Hepatocyte (in vitro differentiated cells): ENCODE data around the gene ZC3H10. TPM values are rescaled to one million over a fixed set of nuclear protein-coding genes. Genes with fewer than 3 reads are reported as not detected.

Experiments
- DNase-seq: peaks from one replicate; pipeline ENCODE4 v3.0.0-alpha.2; 2016; ENCODE audit warnings: low spot score
- H2AFZ ChIP-seq: fragments of 200-600 bp; sonication (generic); 2 replicates; pipeline ENCODE4 v1.6.0; 2016; ENCODE audit warnings: antibody characterized with exemption, mild to moderate bottlenecking
- H3K27ac ChIP-seq: fragments of 200-600 bp; sonication (generic); 2 replicates; pipeline ENCODE4 v1.5.1; 2016; ENCODE audit warnings: mild to moderate bottlenecking
- H3K27me3 ChIP-seq: fragments of 200-600 bp; sonication (generic); 2 replicates; pipeline ENCODE4 v1.6.1; 2016
- H3K36me3 ChIP-seq: fragments of 200-600 bp; sonication (generic); replicated peaks from 2 replicates; pipeline ENCODE4 v1.5.1; 2016; ENCODE audit warnings: low read depth; ENCODE audit not compliant: insufficient read depth
- H3K4me1 ChIP-seq: fragments of 200-600 bp; sonication (generic); 2 replicates; pipeline ENCODE4 v1.5.1; 2016; ENCODE audit warnings: mild to moderate bottlenecking, moderate library complexity; ENCODE audit not compliant: insufficient read depth
- H3K4me2 ChIP-seq: fragments of 200-600 bp; sonication (generic); 2 replicates; pipeline ENCODE4 v1.6.0; 2016
- H3K4me3 ChIP-seq: fragments of 200-600 bp; sonication (generic); 2 replicates; pipeline ENCODE4 v1.5.1; 2016; ENCODE audit warnings: mild to moderate bottlenecking
- H3K79me2 ChIP-seq: fragments of 200-600 bp; sonication (generic); 2 replicates; pipeline ENCODE4 v1.6.0; 2017; ENCODE audit warnings: mild to moderate bottlenecking
- H3K9me2 ChIP-seq: fragments of 200-600 bp; sonication (generic); replicated peaks from 2 replicates; pipeline ENCODE4 v1.6.0; 2017; ENCODE audit warnings: mild to moderate bottlenecking; ENCODE audit not compliant: insufficient read depth
- H3K9me3 ChIP-seq: fragments of 200-600 bp; sonication (generic); 2 replicates; pipeline ENCODE4 v1.5.1; 2016; ENCODE audit warnings: low read depth, mild to moderate bottlenecking
- H4K20me1 ChIP-seq: fragments of 200-600 bp; sonication (generic); 2 replicates; pipeline ENCODE4 v1.6.0; 2016; ENCODE audit warnings: mild to moderate bottlenecking; ENCODE audit not compliant: insufficient read depth, poor library complexity, severe bottlenecking
- CTCF ChIP-seq: fragments of 200-600 bp; sonication (generic); IDR thresholded peaks from 2 replicates; pipeline ENCODE4 v1.5.1; 2016; ENCODE audit warnings: antibody characterized with exemption, mild to moderate bottlenecking; ENCODE audit not compliant: poor library complexity
- EZH2 ChIP-seq: fragments of 200-600 bp; sonication (generic); IDR thresholded peaks from 2 replicates; pipeline ENCODE4 v1.6.1; 2016; ENCODE audit warnings: antibody characterized with exemption, mild to moderate bottlenecking, borderline replicate concordance
- EZH2phosphoT487 ChIP-seq: fragments of 200-600 bp; sonication (generic); IDR thresholded peaks from one replicate; pipeline ENCODE4 v1.6.1; 2018; ENCODE audit warnings: antibody characterized with exemption, mild to moderate bottlenecking, low read depth, moderate library complexity; ENCODE audit not compliant: unreplicated experiment, severe bottlenecking
- WGBS: methylation state at CpG from one replicate; pipeline ENCODE4 v1.1.6; 2016; ENCODE audit warnings: low lambda C conversion rate; ENCODE audit errors: missing lambda C conversion rate; 5-methylcytosine and 5-hydroxymethylcytosine counted together
- polyA plus RNA-seq: library from polyadenylated mRNA; unstranded; fragments of >200 nt; fragmentation: Nextera tagmentation; extraction: Ambion mirVana; gene quantifications from 2 replicates; pipeline ENCODE4 v1.2.1, GENCODE V29; 2016
- total RNA-seq: library from RNA; depleted of rRNA; stranded (reverse); fragments of >200 nt; gene quantifications from 2 replicates; pipeline ENCODE4 v1.2.3, GENCODE V29; 2014

ZC3H10 gene
- total and polyA plus RNA-seq, 2 experiments from 2014 or later = 5.7 to 9.0 TPM

DNA sequence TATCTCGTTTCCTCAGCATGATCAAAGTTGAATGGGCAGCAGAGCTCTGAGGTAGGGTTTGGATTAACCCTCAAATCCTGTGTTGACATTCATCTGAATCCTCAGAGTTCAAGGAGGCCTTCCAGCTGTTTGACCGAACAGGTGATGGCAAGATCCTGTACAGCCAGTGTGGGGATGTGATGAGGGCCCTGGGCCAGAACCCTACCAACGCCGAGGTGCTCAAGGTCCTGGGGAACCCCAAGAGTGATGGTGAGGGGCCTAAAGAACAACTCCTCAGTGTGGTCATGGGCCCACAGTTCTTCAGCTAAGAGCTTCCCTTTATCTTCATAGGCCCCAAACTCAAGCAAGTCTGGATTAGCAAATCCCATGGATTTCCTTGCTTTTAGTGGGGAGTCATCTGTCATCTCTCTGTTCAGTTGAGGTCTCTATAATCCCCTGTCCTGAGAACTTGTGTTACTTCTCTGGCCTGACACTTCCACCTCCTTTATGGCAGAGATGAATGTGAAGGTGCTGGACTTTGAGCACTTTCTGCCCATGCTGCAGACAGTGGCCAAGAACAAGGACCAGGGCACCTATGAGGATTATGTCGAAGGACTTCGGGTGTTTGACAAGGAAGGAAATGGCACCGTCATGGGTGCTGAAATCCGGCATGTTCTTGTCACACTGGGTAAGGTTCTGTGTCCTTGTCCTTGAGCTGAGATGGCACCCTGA, 41.6 kb downstream of the ZC3H10 start:
- Histone ChIP-seq H3K27ac (peak overlapping the region; percentile 99), H3K4me2 (peak overlapping the region; percentile 88), H3K4me3 (peak overlapping the region; percentile 81), H3K9me3 (no peaks in the 10 kb centered on the region), H3K4me1 (peaks cover 30% of the 10 kb centered on the region), H4K20me1 (peaks cover 29% of the 10 kb centered on the region), H3K9me2 (no peaks in the 10 kb centered on the region), H3K27me3 (no peaks in the 10 kb centered on the region), H2AFZ (no peak overlapping the region), H3K79me2 (peaks cover 32% of the 10 kb centered on the region), H3K36me3 (no peaks in the 10 kb centered on the region)
- DNase-seq = no peak
- TF ChIP-seq EZH2 (no peak), EZH2phosphoT487 (no peak), CTCF (no peak)
- 66% methylated on average over 8 of the region's 8 CpGs for WGBS

DNA sequence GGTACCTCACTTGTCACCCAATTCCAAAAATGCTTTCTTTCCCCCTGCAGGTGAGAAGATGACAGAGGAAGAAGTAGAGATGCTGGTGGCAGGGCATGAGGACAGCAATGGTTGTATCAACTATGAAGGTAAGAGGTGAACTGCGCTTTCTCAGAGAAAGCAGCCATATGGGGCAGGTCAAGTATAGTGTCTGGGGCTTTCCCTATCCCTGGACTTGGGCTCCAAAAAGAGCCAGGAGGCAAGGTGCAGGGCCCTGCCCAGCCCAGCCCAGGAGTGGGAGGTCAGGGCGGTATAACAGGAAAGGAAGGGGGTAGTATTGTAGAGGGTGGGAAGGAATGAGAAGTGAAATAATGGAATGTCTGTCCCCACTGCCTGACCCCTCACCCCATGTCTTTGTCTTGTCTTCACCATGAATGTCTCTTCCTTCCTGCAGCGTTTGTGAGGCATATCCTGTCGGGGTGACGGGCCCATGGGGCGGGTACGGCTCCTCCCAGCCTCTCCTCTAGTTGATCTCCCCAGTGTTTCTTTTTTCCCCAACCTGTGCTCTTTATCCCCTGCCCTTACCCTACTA, 42.2 kb downstream of the ZC3H10 start:
- Histone ChIP-seq H3K79me2 (peaks cover 32% of the 10 kb centered on the region), H3K4me1 (peaks cover 30% of the 10 kb centered on the region), H4K20me1 (peaks cover 29% of the 10 kb centered on the region), H3K9me2 (no peaks in the 10 kb centered on the region), H3K27ac (peak overlapping the region; percentile 99), H2AFZ (no peak overlapping the region), H3K36me3 (no peaks in the 10 kb centered on the region), H3K4me3 (peak overlapping the region; percentile 81), H3K27me3 (no peaks in the 10 kb centered on the region), H3K9me3 (no peaks in the 10 kb centered on the region), H3K4me2 (peak overlapping the region; percentile 88)
- no peak for DNase-seq
- 73% methylated on average over 7 of the region's 7 CpGs for WGBS
- TF ChIP-seq EZH2 = no peak
- TF ChIP-seq EZH2phosphoT487 = no peak
- TF ChIP-seq CTCF = no peak

DNA sequence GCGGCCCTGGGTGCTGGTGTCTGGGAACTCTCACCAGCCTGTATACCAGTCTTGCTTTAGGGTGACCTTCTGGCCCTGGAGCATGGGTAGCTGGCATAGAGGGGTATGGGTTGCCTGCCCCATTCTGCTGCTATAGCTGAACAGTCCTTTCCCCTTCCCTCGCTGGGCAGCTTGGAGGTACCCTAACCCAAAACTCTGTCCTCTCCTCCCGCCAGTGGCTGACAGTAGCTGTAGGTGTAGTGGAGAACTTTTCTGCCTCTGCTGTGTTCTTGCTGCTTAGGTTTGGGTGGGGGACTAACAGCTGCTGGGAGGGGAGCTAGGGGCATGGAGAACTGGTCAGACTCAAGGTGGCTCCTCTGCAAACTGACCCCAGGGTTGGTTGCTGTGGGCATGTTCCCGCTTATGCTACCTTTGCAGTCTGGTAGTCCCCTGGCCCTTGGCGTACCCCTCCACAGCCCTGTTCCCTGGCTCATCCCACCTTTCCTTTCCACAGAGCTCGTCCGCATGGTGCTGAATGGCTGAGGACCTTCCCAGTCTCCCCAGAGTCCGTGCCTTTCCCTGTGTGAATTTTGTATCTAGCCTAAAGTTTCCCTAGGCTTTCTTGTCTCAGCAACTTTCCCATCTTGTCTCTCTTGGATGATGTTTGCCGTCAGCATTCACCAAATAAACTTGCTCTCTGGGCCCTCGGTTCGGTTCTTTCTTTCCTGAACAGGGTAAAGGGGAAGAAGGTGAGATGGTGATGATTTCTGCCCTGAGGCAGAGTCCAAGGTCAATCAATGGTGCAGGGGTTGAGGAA, 43.0 kb downstream of the ZC3H10 start:
- DNase-seq = no peak
- H3K27me3 ChIP-seq = no peaks in the 10 kb centered on the region
- peaks cover 32% of the 10 kb centered on the region for H3K79me2 ChIP-seq
- peak overlapping the region; percentile 88 for H3K4me2 ChIP-seq
- H3K4me3 ChIP-seq = no peak overlapping the region
- peak overlapping the region; percentile 99 for H3K27ac ChIP-seq
- H3K9me2 ChIP-seq = no peaks in the 10 kb centered on the region
- no peaks in the 10 kb centered on the region for H3K36me3 ChIP-seq
- peaks cover 30% of the 10 kb centered on the region for H3K4me1 ChIP-seq
- no peaks in the 10 kb centered on the region for H3K9me3 ChIP-seq
- H4K20me1 ChIP-seq = peaks cover 29% of the 10 kb centered on the region
- TF ChIP-seq EZH2phosphoT487 (no peak), EZH2 (no peak), CTCF (no peak)
- no peak overlapping the region for H2AFZ ChIP-seq
- 84% methylated on average over 11 of the region's 11 CpGs for WGBS
